ENCODE data around the gene ADCYAP1R1.

ADCYAP1R1 gene

DNA sequence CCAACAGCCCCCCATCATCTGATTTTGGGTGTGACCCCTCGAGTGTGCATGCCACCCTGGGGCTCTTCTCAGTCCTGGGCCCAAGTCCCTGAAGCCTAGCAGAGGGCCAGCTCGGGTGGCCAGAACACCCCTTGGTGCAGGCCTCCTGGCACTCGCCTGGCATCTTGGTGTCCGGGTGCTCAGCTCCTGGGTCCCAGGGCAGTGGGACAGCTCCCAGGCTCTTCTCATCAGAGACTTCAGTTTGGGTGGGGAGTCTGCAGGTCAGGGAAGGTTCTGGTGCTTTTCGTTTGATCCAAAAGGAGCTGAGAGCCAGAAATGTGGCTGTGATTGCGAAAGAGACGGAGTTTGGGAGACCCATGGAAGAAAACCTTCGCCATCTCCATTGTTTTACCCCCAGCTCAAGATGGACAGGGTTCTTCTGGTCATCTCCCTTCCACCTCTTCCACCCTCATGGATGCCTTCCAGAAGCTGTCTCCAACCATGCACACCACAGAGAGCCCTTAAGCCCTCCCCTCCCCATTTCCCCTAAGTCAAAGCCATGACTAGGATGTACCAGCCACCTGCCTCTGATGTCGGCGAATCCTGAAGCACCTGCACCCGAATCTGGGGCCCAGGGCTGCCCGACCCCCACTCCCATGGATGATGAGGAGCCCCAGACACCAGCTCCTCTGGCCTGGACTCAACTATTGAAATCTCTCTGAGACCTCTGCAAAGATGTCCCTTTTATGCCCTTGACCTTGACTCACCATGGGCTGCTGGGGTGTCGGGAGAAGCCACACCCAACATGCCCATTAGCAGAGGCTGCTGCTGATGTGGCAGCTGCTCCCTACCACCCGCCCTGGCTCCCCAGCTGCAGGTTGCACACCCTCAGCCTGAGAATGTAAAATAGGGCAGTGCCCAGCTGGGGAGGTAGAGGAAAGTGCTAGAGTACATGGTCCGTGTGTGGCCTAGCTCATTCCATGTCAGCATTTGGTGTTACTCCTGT lies 55.3 kb downstream of the ADCYAP1R1 start:
- Histone ChIP-seq H3K9me2 (replicated peaks; ENCODE audit: low read depth, low read length) (no peaks in the 10 kb centered on the region), H3K36me3 (ENCODE audit: insufficient read depth, low read length) (no peaks in the 10 kb centered on the region), H3K4me3 (ENCODE audit: low read length, poor library complexity, severe bottlenecking) (no peak overlapping the region), H2AFZ (ENCODE audit: low read length) (no peak overlapping the region), H4K20me1 (ENCODE audit: insufficient read depth, low read length, poor library complexity, severe bottlenecking) (no peaks in the 10 kb centered on the region), H3K79me2 (ENCODE audit: insufficient read depth, low read length) (no peaks in the 10 kb centered on the region), H3K27me3 (ENCODE audit: insufficient read depth, low read length, poor library complexity, severe bottlenecking) (no peaks in the 10 kb centered on the region), H3K9me3 (ENCODE audit: insufficient read depth, low read depth, low read length) (no peaks in the 10 kb centered on the region), H3K4me1 (ENCODE audit: insufficient read depth, low read length, poor library complexity, severe bottlenecking) (no peaks in the 10 kb centered on the region), H3K9ac (ENCODE audit: low read depth, low read length, poor library complexity, severe bottlenecking) (no peak overlapping the region), H3K4me2 (ENCODE audit: low read depth, low read length, poor library complexity, severe bottlenecking) (no peak overlapping the region), H3F3A (ENCODE audit: low read depth) (no peaks in the 10 kb centered on the region)
- TF ChIP-seq EZH2phosphoT487 (IDR thresholded peaks at IDR 0.05; ENCODE audit: borderline replicate concordance) = no peak
- TF ChIP-seq, protein P1, sequence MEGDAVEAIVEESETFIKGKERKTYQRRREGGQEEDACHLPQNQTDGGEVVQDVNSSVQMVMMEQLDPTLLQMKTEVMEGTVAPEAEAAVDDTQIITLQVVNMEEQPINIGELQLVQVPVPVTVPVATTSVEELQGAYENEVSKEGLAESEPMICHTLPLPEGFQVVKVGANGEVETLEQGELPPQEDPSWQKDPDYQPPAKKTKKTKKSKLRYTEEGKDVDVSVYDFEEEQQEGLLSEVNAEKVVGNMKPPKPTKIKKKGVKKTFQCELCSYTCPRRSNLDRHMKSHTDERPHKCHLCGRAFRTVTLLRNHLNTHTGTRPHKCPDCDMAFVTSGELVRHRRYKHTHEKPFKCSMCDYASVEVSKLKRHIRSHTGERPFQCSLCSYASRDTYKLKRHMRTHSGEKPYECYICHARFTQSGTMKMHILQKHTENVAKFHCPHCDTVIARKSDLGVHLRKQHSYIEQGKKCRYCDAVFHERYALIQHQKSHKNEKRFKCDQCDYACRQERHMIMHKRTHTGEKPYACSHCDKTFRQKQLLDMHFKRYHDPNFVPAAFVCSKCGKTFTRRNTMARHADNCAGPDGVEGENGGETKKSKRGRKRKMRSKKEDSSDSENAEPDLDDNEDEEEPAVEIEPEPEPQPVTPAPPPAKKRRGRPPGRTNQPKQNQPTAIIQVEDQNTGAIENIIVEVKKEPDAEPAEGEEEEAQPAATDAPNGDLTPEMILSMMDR (conservative IDR thresholded peaks at IDR 0.05; ENCODE audit: low read length) = no peak

DNA sequence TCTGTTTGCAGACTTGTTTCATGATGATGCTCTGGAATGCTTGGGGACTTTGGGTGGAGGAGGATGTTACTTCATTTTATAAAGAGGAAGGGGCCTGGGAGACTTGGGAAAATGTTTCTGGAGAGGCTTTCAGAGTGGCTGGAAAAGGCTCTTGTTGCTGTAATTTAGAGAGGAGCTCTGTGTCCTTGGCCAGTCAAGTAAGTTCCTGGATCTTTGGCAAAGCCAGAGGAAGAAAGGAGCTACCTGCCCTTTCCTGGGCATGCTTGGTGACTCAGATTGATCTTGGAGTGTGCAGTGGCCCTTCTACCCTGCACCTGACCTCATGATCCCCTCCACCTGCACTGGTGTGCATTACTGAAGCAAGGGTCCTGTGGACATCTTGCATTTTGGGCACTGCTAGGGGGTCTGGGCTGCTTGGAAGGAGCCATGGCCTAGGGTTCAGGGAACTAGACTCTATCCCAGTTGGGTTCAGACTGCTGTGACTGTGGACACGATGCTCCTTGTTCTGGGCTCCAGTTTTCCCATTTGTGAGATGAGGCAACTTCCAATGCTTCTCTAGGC lies 56.1 kb downstream of the ADCYAP1R1 start:
- TF ChIP-seq, protein P1 (conservative IDR thresholded peaks at IDR 0.05; ENCODE audit: low read length) = no peak
- no peak for TF ChIP-seq EZH2phosphoT487 (IDR thresholded peaks at IDR 0.05; ENCODE audit: borderline replicate concordance)
- H3K79me2 ChIP-seq (ENCODE audit: insufficient read depth, low read length) = no peaks in the 10 kb centered on the region
- no peaks in the 10 kb centered on the region for H3K9me2 ChIP-seq (replicated peaks; ENCODE audit: low read depth, low read length)
- H3K4me2 ChIP-seq (ENCODE audit: low read depth, low read length, poor library complexity, severe bottlenecking) = no peak overlapping the region
- H3K36me3 ChIP-seq (ENCODE audit: insufficient read depth, low read length) = no peaks in the 10 kb centered on the region
- H3K4me3 ChIP-seq (ENCODE audit: low read length, poor library complexity, severe bottlenecking) = no peak overlapping the region
- H3K9me3 ChIP-seq (ENCODE audit: insufficient read depth, low read depth, low read length) = no peaks in the 10 kb centered on the region
- no peaks in the 10 kb centered on the region for H4K20me1 ChIP-seq (ENCODE audit: insufficient read depth, low read length, poor library complexity, severe bottlenecking)
- no peak overlapping the region for H3K9ac ChIP-seq (ENCODE audit: low read depth, low read length, poor library complexity, severe bottlenecking)
- no peak overlapping the region for H2AFZ ChIP-seq (ENCODE audit: low read length)
- no peaks in the 10 kb centered on the region for H3F3A ChIP-seq (ENCODE audit: low read depth)
- H3K27me3 ChIP-seq (ENCODE audit: insufficient read depth, low read length, poor library complexity, severe bottlenecking) = no peaks in the 10 kb centered on the region
- no peaks in the 10 kb centered on the region for H3K4me1 ChIP-seq (ENCODE audit: insufficient read depth, low read length, poor library complexity, severe bottlenecking)

DNA sequence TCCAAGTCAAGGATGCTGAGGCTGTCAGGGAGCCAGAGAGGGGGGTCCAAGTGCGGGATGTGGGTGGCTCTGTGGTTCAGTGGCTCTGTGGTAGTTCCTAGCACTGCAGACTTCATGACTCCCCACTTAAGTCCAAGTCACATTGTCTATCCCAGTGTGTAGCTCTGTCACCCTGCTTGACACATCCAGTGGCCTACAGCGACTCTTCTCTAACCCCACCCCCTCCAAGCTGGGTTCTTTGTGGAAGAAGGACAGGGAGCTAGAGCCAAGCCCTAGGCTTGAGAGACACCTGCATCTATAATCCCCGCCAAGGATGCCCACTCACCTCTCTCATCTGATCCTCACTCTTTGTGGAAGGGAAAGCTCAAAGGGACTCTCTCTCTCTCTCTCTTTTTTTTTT lies 57.6 kb downstream of the ADCYAP1R1 start:
- H4K20me1 ChIP-seq (ENCODE audit: insufficient read depth, low read length, poor library complexity, severe bottlenecking) = no peaks in the 10 kb centered on the region
- H3K9me3 ChIP-seq (ENCODE audit: insufficient read depth, low read depth, low read length) = no peaks in the 10 kb centered on the region
- H3F3A ChIP-seq (ENCODE audit: low read depth) = no peaks in the 10 kb centered on the region
- no peaks in the 10 kb centered on the region for H3K27me3 ChIP-seq (ENCODE audit: insufficient read depth, low read length, poor library complexity, severe bottlenecking)
- no peaks in the 10 kb centered on the region for H3K9me2 ChIP-seq (replicated peaks; ENCODE audit: low read depth, low read length)
- no peaks in the 10 kb centered on the region for H3K36me3 ChIP-seq (ENCODE audit: insufficient read depth, low read length)
- no peak overlapping the region for H3K4me2 ChIP-seq (ENCODE audit: low read depth, low read length, poor library complexity, severe bottlenecking)
- no peaks in the 10 kb centered on the region for H3K79me2 ChIP-seq (ENCODE audit: insufficient read depth, low read length)
- no peak overlapping the region for H3K9ac ChIP-seq (ENCODE audit: low read depth, low read length, poor library complexity, severe bottlenecking)
- H3K4me1 ChIP-seq (ENCODE audit: insufficient read depth, low read length, poor library complexity, severe bottlenecking) = no peaks in the 10 kb centered on the region
- TF ChIP-seq, protein P1 (conservative IDR thresholded peaks at IDR 0.05; ENCODE audit: low read length) = no peak
- TF ChIP-seq EZH2phosphoT487 (IDR thresholded peaks at IDR 0.05; ENCODE audit: borderline replicate concordance) = no peak
- H3K4me3 ChIP-seq (ENCODE audit: low read length, poor library complexity, severe bottlenecking) = no peak overlapping the region
- no peak overlapping the region for H2AFZ ChIP-seq (ENCODE audit: low read length)
